Mesenchymal stem cell (in vitro differentiated cells and primary cell): ENCODE data around the gene GPS1.

Experiments used
- DNase-seq: peaks from one replicate; pipeline ENCODE4 v3.0.0-alpha.2; 2013
- H2AFZ ChIP-seq: one replicate; pipeline ENCODE4 v1.6.1; 2013; ENCODE audit warnings: low read depth, mild to moderate bottlenecking, control low read depth, inconsistent platforms, low read length, moderate library complexity
- H2AK5ac ChIP-seq: 2 replicates; pipeline ENCODE4 v1.6.1; 2013; ENCODE audit warnings: low read length, moderate library complexity, mild to moderate bottlenecking, inconsistent platforms; ENCODE audit not compliant: severe bottlenecking
- H2BK120ac ChIP-seq: one replicate; pipeline ENCODE4 v1.6.1; 2013; ENCODE audit warnings: low read depth, mild to moderate bottlenecking, inconsistent platforms, low read length, moderate library complexity
- H2BK12ac ChIP-seq, 2 experiments: one replicate each; pipeline ENCODE4 v1.6.1; 2013; ENCODE audit warnings: inconsistent platforms in 2 of 2, low read length in 2 of 2, mild to moderate bottlenecking in 2 of 2, moderate library complexity in 2 of 2, control low read depth in 1 of 2
- H2BK15ac ChIP-seq: one replicate; pipeline ENCODE4 v1.6.1; 2013; ENCODE audit warnings: mild to moderate bottlenecking, low read depth, inconsistent platforms; ENCODE audit not compliant: poor library complexity, severe bottlenecking
- H2BK5ac ChIP-seq: 2 replicates; pipeline ENCODE4 v1.6.1; 2013; ENCODE audit warnings: low read depth, mild to moderate bottlenecking, low read length, control low read depth, inconsistent platforms; ENCODE audit not compliant: poor library complexity, severe bottlenecking
- H3K14ac ChIP-seq, 2 experiments: one replicate each; pipeline ENCODE4 v1.6.1; 2013; ENCODE audit warnings: inconsistent platforms in 2 of 2, low read length in 2 of 2, control low read depth in 1 of 2, mild to moderate bottlenecking in 1 of 2, moderate library complexity in 1 of 2
- H3K18ac ChIP-seq, 2 experiments: one replicate each; pipeline ENCODE4 v1.6.1; 2013; ENCODE audit warnings: inconsistent platforms in 2 of 2, low read length in 2 of 2, control low read depth in 1 of 2, low read depth in 1 of 2, mild to moderate bottlenecking in 1 of 2
- H3K23ac ChIP-seq, 2 experiments: one replicate each; pipeline ENCODE4 v1.6.1; 2013; ENCODE audit warnings: inconsistent platforms in 2 of 2, low read length in 2 of 2, mild to moderate bottlenecking in 2 of 2, moderate library complexity in 2 of 2, control low read depth in 1 of 2
- H3K27ac ChIP-seq: 2 replicates; pipeline ENCODE4 v1.5.1; 2013; ENCODE audit warnings: mild to moderate bottlenecking, moderate library complexity, low read length, control low read depth, inconsistent platforms; ENCODE audit not compliant: poor library complexity, severe bottlenecking
- H3K27me3 ChIP-seq, 2 experiments: 2 replicates each; pipeline versions ENCODE4 v1.6.1 to v1.7.0; 2013; ENCODE audit warnings: low read length in 2 of 2, mild to moderate bottlenecking in 2 of 2, moderate library complexity in 2 of 2, control low read depth in 1 of 2, inconsistent platforms in 1 of 2; ENCODE audit not compliant: control insufficient read depth in 1 of 2, insufficient read depth in 1 of 2
- H3K36me3 ChIP-seq, 2 experiments: 2 replicates each; pipeline versions ENCODE4 v1.6.1 to v1.7.0; 2013; ENCODE audit warnings: low read length in 2 of 2, control low read depth in 1 of 2, inconsistent platforms in 1 of 2, low read depth in 1 of 2, mild to moderate bottlenecking in 1 of 2; ENCODE audit not compliant: insufficient read depth in 2 of 2, control insufficient read depth in 1 of 2
- H3K4ac ChIP-seq, 2 experiments: one replicate each; pipeline ENCODE4 v1.6.1; 2013; ENCODE audit warnings: inconsistent platforms in 2 of 2, low read length in 2 of 2, mild to moderate bottlenecking in 2 of 2, moderate library complexity in 2 of 2, control low read depth in 1 of 2, low read depth in 1 of 2
- H3K4me1 ChIP-seq: 2 replicates; pipeline ENCODE4 v1.6.1; 2013; ENCODE audit warnings: low read depth, low read length, control low read depth; ENCODE audit not compliant: control insufficient read depth, insufficient read depth
- H3K4me2 ChIP-seq: 2 replicates; pipeline ENCODE4 v1.6.1; 2013; ENCODE audit warnings: low read length, mild to moderate bottlenecking, inconsistent platforms; ENCODE audit not compliant: poor library complexity, severe bottlenecking
- H3K4me3 ChIP-seq, 2 experiments: 2 replicates each; pipeline versions ENCODE4 v1.5.1 to v1.7.0; 2013; ENCODE audit warnings: low read length in 2 of 2, mild to moderate bottlenecking in 2 of 2, control low read depth in 1 of 2, low read depth in 1 of 2; ENCODE audit not compliant: insufficient read depth in 1 of 2
- H3K79me1 ChIP-seq: replicated peaks from 2 replicates; pipeline ENCODE4 v1.6.1; 2013; ENCODE audit warnings: mild to moderate bottlenecking, control low read depth, low read length, inconsistent platforms; ENCODE audit not compliant: poor library complexity, severe bottlenecking
- H3K9ac ChIP-seq: 2 replicates; pipeline ENCODE4 v1.7.0; 2013; ENCODE audit warnings: mild to moderate bottlenecking, low read length, moderate library complexity
- H3K9me3 ChIP-seq: 2 replicates; pipeline ENCODE4 v1.7.0; 2013; ENCODE audit warnings: mild to moderate bottlenecking, low read length; ENCODE audit not compliant: control insufficient read depth
- H4K8ac ChIP-seq: one replicate; pipeline ENCODE4 v1.6.1; 2013; ENCODE audit warnings: inconsistent platforms, mild to moderate bottlenecking, low read length, moderate library complexity
- H4K91ac ChIP-seq: one replicate; pipeline ENCODE4 v1.6.1; 2013; ENCODE audit warnings: mild to moderate bottlenecking, low read length, inconsistent platforms
- WGBS: methylation state at CpG from one replicate; pipeline ENCODE4 v1.1.7; 2013; ENCODE audit warnings: mixed read lengths; 5-methylcytosine and 5-hydroxymethylcytosine counted together

GPS1 gene

DNA sequence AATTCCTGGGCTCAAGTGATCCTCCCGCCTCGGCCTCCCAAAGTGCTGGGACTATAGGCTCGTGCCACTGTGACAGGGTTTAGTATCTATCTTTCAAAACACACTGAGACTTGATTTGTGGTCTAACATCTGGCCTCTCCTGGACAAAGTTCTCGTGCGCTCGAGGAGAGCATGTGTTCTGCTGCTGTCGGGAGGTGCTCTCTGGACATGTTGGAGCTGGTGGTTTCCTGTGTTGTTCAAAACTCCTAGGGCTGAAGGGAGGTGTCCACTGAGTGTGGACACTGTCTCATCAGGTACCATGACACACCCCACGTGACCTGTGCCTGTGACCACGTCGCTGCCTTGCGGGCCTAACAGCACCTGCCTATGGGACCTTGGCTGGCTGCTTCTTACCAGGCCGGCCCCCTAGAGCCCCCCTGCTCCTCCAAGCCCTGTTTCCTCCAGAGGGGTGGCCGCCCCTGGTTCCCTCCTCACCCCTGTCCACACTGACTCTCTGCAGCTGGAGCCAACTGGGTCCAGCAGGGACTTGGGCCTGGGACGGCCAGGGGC, 5.7 kb upstream of the GPS1 start:
- H3K4ac ChIP-seq, result no peak overlapping the region
- peaks cover 20% of the 10 kb centered on the region for H3K79me1 ChIP-seq
- no peak overlapping the region for H3K4me2 ChIP-seq
- no peaks in the 10 kb centered on the region for H3K9me3 ChIP-seq
- no peak overlapping the region for H2BK12ac ChIP-seq
- H3K27me3 ChIP-seq, result no peaks in the 10 kb centered on the region
- no peak overlapping the region for H4K91ac ChIP-seq
- H2AK5ac ChIP-seq, result no peak overlapping the region
- H3K4me1 ChIP-seq, result peaks cover 21% of the 10 kb centered on the region
- WGBS, result 80% methylated on average over 14 of the region's 14 CpGs
- H2BK5ac ChIP-seq, result no peak overlapping the region
- H2AFZ ChIP-seq, result no peak overlapping the region
- H3K36me3 ChIP-seq, result peaks cover 36 to 50% of the 10 kb centered on the region in 2 experiments
- DNase-seq, result no peak
- no peak overlapping the region for H3K23ac ChIP-seq
- no peak overlapping the region for H3K18ac ChIP-seq
- no peak overlapping the region for H2BK15ac ChIP-seq
- H3K27ac ChIP-seq, result no peak overlapping the region
- no peak overlapping the region for H3K14ac ChIP-seq
- no peak overlapping the region for H3K4me3 ChIP-seq
- no peak overlapping the region for H2BK120ac ChIP-seq
- no peak overlapping the region for H3K9ac ChIP-seq
- H4K8ac ChIP-seq, result no peak overlapping the region

DNA sequence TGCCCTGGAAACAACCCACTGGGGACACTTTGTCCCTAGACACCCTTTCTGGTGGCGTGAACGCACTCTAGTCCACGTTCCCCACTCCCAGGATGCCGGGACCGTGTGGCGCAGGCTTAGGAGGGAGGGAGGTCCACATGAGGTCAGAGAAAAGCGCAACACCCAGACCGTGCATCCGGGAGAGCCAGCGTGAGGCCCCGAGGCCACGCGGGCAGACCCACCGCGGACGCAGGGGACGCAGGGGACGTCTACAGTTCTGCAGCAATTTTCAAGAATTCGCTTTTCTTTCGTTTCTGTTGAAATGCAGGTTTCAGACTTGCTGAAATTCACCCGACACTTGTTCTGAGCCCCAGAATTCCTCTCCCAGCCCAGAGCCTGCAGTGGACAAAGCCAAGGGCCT, 4.8 kb upstream of the GPS1 start:
- Histone ChIP-seq H3K9me3 (no peaks in the 10 kb centered on the region), H2AFZ (no peak overlapping the region), H3K9ac (no peak overlapping the region), H2BK120ac (no peak overlapping the region), H2AK5ac (no peak overlapping the region), H3K27me3 (no peaks in the 10 kb centered on the region), H3K4ac (no peak overlapping the region), H3K18ac (no peak overlapping the region), H3K27ac (no peak overlapping the region), H2BK15ac (no peak overlapping the region), H2BK5ac (no peak overlapping the region), H3K4me3 (no peak overlapping the region), H3K23ac (no peak overlapping the region), H4K91ac (no peak overlapping the region), H3K79me1 (peaks cover 20% of the 10 kb centered on the region), H3K4me1 (peaks cover 22% of the 10 kb centered on the region), H3K36me3 (peaks cover 36 to 50% of the 10 kb centered on the region in 2 experiments), H3K4me2 (no peak overlapping the region), H3K14ac (no peak overlapping the region), H4K8ac (no peak overlapping the region), H2BK12ac (no peak overlapping the region)
- DNase-seq, result no peak
- WGBS, result 98% methylated on average over 21 of the region's 21 CpGs

DNA sequence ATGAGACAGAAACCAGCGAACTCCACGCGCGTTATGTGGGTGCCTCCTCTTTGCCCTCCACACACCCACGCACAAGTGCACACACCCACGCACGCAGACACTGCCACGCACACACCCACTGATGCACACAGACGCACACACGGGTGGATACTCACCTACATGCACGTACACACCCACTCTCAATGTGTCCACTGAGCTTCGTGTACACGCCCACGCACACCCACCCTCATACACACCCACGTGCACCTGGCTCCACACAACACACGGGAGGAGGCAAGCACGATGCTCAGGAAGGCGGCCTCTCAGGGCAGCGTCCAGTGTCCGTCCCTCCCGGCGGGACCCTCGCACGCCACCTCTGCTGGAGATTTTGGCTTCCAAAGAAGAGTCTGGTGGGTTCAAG, 4.3 kb upstream of the GPS1 start:
- Histone ChIP-seq H3K9me3 (no peaks in the 10 kb centered on the region), H2AFZ (no peak overlapping the region), H2AK5ac (no peak overlapping the region), H2BK12ac (no peak overlapping the region), H3K23ac (no peak overlapping the region), H3K4me3 (no peak overlapping the region), H3K27ac (no peak overlapping the region), H2BK15ac (no peak overlapping the region), H3K18ac (no peak overlapping the region), H3K79me1 (peaks cover 20% of the 10 kb centered on the region), H3K36me3 (peaks cover 36 to 50% of the 10 kb centered on the region in 2 experiments), H3K9ac (no peak overlapping the region), H3K14ac (peak overlapping the region in 1 of 2 experiments; percentile 14), H3K4me1 (peaks cover 21% of the 10 kb centered on the region), H2BK120ac (no peak overlapping the region), H3K4me2 (no peak overlapping the region), H2BK5ac (no peak overlapping the region), H4K8ac (no peak overlapping the region), H3K4ac (no peak overlapping the region), H4K91ac (peak overlapping the region; percentile 47), H3K27me3 (no peaks in the 10 kb centered on the region)
- WGBS, result 94% methylated on average over 24 of the region's 24 CpGs
- no peak for DNase-seq

DNA sequence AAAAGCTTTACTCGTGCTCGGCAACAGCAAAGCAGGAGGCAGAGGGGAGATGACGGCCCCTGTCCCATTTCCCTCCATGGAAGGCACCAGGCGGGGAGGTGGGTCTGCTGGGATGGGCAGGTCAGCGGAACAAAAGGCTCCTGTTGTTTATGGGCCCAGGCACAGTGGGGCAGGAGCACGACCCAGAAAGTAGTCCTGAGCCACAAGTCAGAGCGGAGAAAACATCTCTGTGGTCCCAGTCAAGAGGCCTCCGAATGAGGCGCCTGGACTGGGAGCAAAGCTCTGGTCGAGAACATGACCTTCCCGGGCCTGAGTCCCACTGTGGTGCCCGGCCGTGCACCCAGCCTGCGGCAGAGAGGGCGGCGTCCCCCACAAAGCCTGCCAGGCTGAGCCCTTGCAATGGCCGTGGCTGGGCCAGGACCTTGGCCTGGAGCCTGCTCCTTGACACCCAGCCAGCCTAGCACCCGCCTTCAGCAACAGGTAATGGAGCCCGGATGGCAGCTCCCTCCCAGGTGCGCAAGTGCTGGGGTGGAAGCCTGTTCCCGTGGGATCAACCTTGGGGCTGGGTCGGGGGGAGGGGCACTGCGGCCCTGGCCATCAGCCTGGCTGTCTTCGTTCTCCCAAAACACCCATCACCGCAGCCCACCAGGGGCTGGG, 3.7 kb upstream of the GPS1 start:
- Histone ChIP-seq H2BK15ac (no peak overlapping the region), H3K27me3 (no peaks in the 10 kb centered on the region), H3K23ac (no peak overlapping the region), H2BK12ac (no peak overlapping the region), H3K4ac (no peak overlapping the region), H3K9ac (no peak overlapping the region), H4K8ac (no peak overlapping the region), H3K14ac (no peak overlapping the region), H3K4me1 (peaks cover 25% of the 10 kb centered on the region), H2AK5ac (no peak overlapping the region), H2BK5ac (no peak overlapping the region), H3K27ac (no peak overlapping the region), H3K9me3 (no peaks in the 10 kb centered on the region), H3K18ac (no peak overlapping the region), H2AFZ (no peak overlapping the region), H3K4me3 (no peak overlapping the region), H3K36me3 (peaks cover 36 to 51% of the 10 kb centered on the region in 2 experiments), H4K91ac (no peak overlapping the region), H3K4me2 (no peak overlapping the region), H3K79me1 (peaks cover 23% of the 10 kb centered on the region), H2BK120ac (no peak overlapping the region)
- no peak for DNase-seq
- WGBS, result 97% methylated on average over 25 of the region's 25 CpGs
